NCI-H82 treated with DMSO at 0.1 percent for 48 hours (cell line): ENCODE results near the gene CLTCL1.

Experiments used
- DNase-seq: peaks from one replicate; lab custom pipeline; 2025; ENCODE audit not compliant: unreplicated experiment; lab: John Stamatoyannopoulos, UW

CLTCL1 gene

GRCh38 chr22:19134176-19134831 lies 157.2 kb downstream of the CLTCL1 start:
- no peak for DNase-seq

DNA sequence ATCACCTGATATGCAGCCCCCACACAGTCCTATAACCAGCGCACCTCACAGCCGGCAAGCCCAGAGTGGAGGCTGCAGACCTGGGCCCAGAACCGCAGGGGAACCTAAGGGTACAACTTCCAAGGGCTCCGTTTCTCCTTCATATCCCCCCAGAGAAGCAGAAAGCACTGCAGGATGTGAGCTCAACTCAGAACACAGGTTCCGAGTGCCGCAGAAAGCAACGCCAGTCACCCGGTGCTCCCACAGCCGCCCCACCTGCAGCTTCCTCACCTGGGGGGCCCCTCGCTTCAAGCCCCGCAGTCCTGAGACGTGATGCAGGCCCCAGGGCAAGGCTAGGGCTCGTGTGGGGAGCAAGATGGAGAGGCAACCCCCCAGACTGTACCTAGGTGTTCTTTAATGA lies 158.0 kb downstream of the CLTCL1 start:
- DNase-seq: no peak

- no peak for DNase-seq
These were observed 158.7 kb downstream of the CLTCL1 start for GRCh38 chr22:19132693-19133400.

- no peak for DNase-seq
These were observed 159.4 kb downstream of the CLTCL1 start for GRCh38 chr22:19132153-19132552.

GRCh38 chr22:19131685-19132015 lies 159.9 kb downstream of the CLTCL1 start:
- DNase-seq: no peak

DNA sequence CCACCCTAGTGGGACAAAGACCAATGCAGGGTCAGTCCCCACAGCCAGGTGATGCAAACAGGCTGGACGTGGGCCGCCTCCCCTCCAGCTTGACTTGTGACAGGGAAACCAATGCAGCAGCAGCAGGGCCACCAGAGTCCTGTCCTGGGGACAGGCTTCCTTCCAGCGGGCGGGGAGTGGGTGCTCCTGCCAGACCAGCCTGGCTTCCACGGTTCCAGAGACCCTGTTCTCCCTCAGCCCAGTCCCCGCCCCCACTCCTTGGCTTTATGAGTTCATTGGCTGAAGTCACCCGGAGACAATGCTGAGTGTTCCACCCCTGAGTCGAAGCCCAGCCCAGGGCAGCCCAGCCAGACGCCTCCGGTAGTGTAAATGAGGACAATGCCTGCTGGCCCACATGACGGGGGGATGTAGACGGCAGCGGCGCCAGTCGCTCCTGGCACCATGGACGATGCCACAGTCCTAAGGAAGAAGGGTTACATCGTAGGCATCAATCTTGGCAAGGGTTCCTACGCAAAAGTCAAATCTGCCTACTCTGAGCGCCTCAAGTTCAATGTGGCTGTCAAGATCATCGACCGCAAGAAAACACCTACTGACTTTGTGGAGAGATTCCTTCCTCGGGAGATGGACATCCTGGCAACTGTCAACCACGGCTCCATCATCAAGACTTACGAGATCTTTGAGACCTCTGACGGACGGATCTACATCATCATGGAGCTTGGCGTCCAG lies 160.4 kb downstream of the CLTCL1 start, which contains the start of gene TSSK2:
TSS of gene TSSK2 (plus strand) at position 350 of the 726 bp plus-strand sequence. CDS start at position 442, 92 bp downstream.
- DNase-seq: no peak

DNA sequence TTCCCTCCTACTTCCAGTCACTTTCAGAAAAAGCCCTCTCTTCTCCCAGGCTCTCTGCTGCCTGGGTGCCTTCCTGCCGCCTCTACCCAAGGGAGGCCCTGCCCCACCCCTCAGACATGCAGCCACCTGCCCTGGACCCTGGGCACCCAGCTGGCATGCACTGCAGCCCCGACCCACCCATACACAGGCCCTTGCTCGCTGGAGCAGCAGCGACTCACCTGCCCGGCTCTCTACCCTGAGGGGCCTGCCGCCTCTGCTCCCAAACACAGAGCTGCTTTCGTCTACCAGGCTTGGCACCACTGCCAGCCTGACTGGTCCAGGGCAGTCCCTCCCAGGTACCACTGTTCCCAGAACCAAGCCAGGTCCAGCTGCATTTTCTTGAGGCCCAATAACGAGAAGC lies 161.6 kb downstream of the CLTCL1 start:
- DNase-seq: no peak
